IMR-90 (cell line): ENCODE data around the gene PROKR2. TPM values are rescaled to one million over a fixed set of nuclear protein-coding genes. Genes with fewer than 3 reads are reported as not detected.

Experiments used
- ATAC-seq: fragments of 200-7000 bp; cut with Tn5 transposase; 2 replicates; pipeline ENCODE4 v1.9.1; 2020; ENCODE audit warnings: low read depth, mild to moderate bottlenecking, moderate library complexity
- BruUV-seq: library from RNA; stranded (reverse); fragments of 400-500 nt; replicated peaks from 2 replicates; lab custom pipeline; 2021; lab: Mats Ljungman, UMichigan
- CTCF ChIA-PET: fragments of 300-600 bp; formaldehyde crosslinking; extraction: SDS; loops from one replicate; lab custom pipeline; 2021; ENCODE audit warnings: antibody characterized with exemption; lab: Yijun Ruan, JAX
- POLR2A ChIA-PET: fragments of 300-600 bp; sonication (Branson Sonifier 250); formaldehyde crosslinking; loops from one replicate; lab custom pipeline; 2022; ENCODE audit warnings: antibody characterized with exemption; ENCODE audit not compliant: unreplicated experiment; lab: Charles Lee
- DNase-seq: peaks from one replicate; pipeline ENCODE4 v3.0.0; 2013
- H2AFZ ChIP-seq: replicated peaks from 2 replicates; pipeline ENCODE3; 2013; ENCODE audit warnings: low read length, mild to moderate bottlenecking; ENCODE audit not compliant: poor library complexity
- H2AK5ac ChIP-seq: 2 replicates; pipeline ENCODE4 v1.6.1; 2013; ENCODE audit warnings: low read depth, low read length, inconsistent platforms
- H2AK9ac ChIP-seq: replicated peaks from 2 replicates; pipeline ENCODE3; 2013; ENCODE audit warnings: mild to moderate bottlenecking, low read depth, low read length, moderate library complexity; ENCODE audit not compliant: poor library complexity
- H2BK120ac ChIP-seq: 2 replicates; pipeline ENCODE4 v1.6.1; 2013; ENCODE audit warnings: low read depth, low read length, inconsistent platforms
- H2BK15ac ChIP-seq: 3 replicates; pipeline ENCODE4 v1.6.1; 2013; ENCODE audit warnings: low read depth, low read length, inconsistent platforms
- H2BK20ac ChIP-seq: 2 replicates; pipeline ENCODE4 v1.6.1; 2013; ENCODE audit warnings: low read depth, mild to moderate bottlenecking, inconsistent platforms, low read length, moderate library complexity
- H2BK5ac ChIP-seq: 2 replicates; pipeline ENCODE4 v1.6.1; 2013; ENCODE audit warnings: mild to moderate bottlenecking, low read depth, low read length, inconsistent platforms; ENCODE audit not compliant: poor library complexity, severe bottlenecking
- H3K14ac ChIP-seq: replicated peaks from 2 replicates; pipeline ENCODE4 v1.6.1; 2013; ENCODE audit warnings: low read depth, low read length, inconsistent platforms
- H3K18ac ChIP-seq: 2 replicates; pipeline ENCODE4 v1.6.1; 2013; ENCODE audit warnings: low read depth, low read length, control low read depth
- H3K23ac ChIP-seq: 2 replicates; pipeline ENCODE4 v1.6.1; 2013; ENCODE audit warnings: low read depth, low read length, inconsistent platforms
- H3K27ac ChIP-seq: 2 replicates; pipeline ENCODE4 v1.5.1; 2013; ENCODE audit warnings: mild to moderate bottlenecking, control low read depth, low read length; ENCODE audit not compliant: insufficient read depth
- H3K27me3 ChIP-seq: 2 replicates; pipeline ENCODE4 v1.6.1; 2013; ENCODE audit warnings: low read length; ENCODE audit not compliant: control insufficient read depth, insufficient read depth
- H3K36me3 ChIP-seq: 2 replicates; pipeline ENCODE4 v1.6.1; 2013; ENCODE audit warnings: low read length, mixed read lengths; ENCODE audit not compliant: control insufficient read depth, insufficient read depth
- H3K4ac ChIP-seq: 2 replicates; pipeline ENCODE4 v1.6.1; 2013; ENCODE audit warnings: low read depth, low read length, inconsistent platforms
- H3K4me1 ChIP-seq: 2 replicates; pipeline ENCODE4 v1.6.1; 2013; ENCODE audit warnings: low read length, mixed read lengths; ENCODE audit not compliant: control insufficient read depth, insufficient read depth
- H3K4me2 ChIP-seq: 2 replicates; pipeline ENCODE4 v1.6.1; 2013; ENCODE audit warnings: low read depth, mild to moderate bottlenecking, control low read depth, low read length, moderate library complexity
- H3K4me3 ChIP-seq: 2 replicates; pipeline ENCODE4 v1.5.1; 2013; ENCODE audit warnings: low read depth, mild to moderate bottlenecking, control low read depth, low read length, moderate library complexity; ENCODE audit not compliant: insufficient read depth
- H3K56ac ChIP-seq: 2 replicates; pipeline ENCODE4 v1.6.1; 2013; ENCODE audit warnings: low read length, inconsistent platforms; ENCODE audit not compliant: insufficient read depth; ENCODE audit errors: extremely low read depth
- H3K79me1 ChIP-seq, 2 experiments: 2 replicates each; pipeline ENCODE4 v1.6.1; 2013; ENCODE audit warnings: low read length in 2 of 2, inconsistent platforms in 1 of 2, low read depth in 1 of 2
- H3K9ac ChIP-seq: 2 replicates; pipeline ENCODE4 v1.6.1; 2013; ENCODE audit warnings: low read depth, low read length, control low read depth
- H3K9me1 ChIP-seq: 2 replicates; pipeline ENCODE4 v1.6.1; 2013; ENCODE audit warnings: low read length, inconsistent platforms; ENCODE audit not compliant: insufficient read depth
- H3K9me3 ChIP-seq: 2 replicates; pipeline ENCODE4 v1.6.1; 2013; ENCODE audit warnings: low read length; ENCODE audit not compliant: control insufficient read depth, insufficient read depth
- H4K20me1 ChIP-seq: 2 replicates; pipeline ENCODE4 v1.6.1; 2013; ENCODE audit warnings: low read length, inconsistent platforms; ENCODE audit not compliant: insufficient read depth
- H4K5ac ChIP-seq: 2 replicates; pipeline ENCODE4 v1.6.1; 2013; ENCODE audit warnings: mild to moderate bottlenecking, low read depth, low read length, control low read depth
- H4K8ac ChIP-seq, 2 experiments: 2 replicates each; pipeline ENCODE4 v1.6.1; 2013; ENCODE audit warnings: low read depth in 2 of 2, low read length in 2 of 2, control low read depth in 1 of 2, inconsistent platforms in 1 of 2
- H4K91ac ChIP-seq: 2 replicates; pipeline ENCODE4 v1.6.1; 2013; ENCODE audit warnings: low read depth, low read length, inconsistent platforms; ENCODE audit not compliant: insufficient read depth
- CEBPB ChIP-seq: IDR thresholded peaks from 2 replicates; pipeline ENCODE4 v1.6.1; 2012; ENCODE audit warnings: low read depth, low read length, improper control_type of control experiment
- CTCF ChIP-seq: conservative IDR thresholded peaks from 2 replicates; pipeline ENCODE4 v1.5.1; 2012; ENCODE audit warnings: mild to moderate bottlenecking, low read depth, low read length, improper control_type of control experiment
- ELK1 ChIP-seq: fragments of 150-350 bp; IDR thresholded peaks from 2 replicates; pipeline ENCODE4 v1.6.1; 2016; ENCODE audit warnings: low read depth, mild to moderate bottlenecking, low read length, moderate library complexity, borderline replicate concordance
- FOS ChIP-seq: fragments of 150-350 bp; IDR thresholded peaks from 2 replicates; pipeline ENCODE4 v1.6.1; 2016; ENCODE audit warnings: low read depth, low read length
- MAZ ChIP-seq: IDR thresholded peaks from 2 replicates; pipeline ENCODE4 v1.6.1; 2012; ENCODE audit warnings: low read depth, mild to moderate bottlenecking, low read length, improper control_type of control experiment, moderate library complexity, borderline replicate concordance
- POLR2A ChIP-seq: IDR thresholded peaks from 2 replicates; pipeline ENCODE4 v1.6.1; 2012; ENCODE audit warnings: mild to moderate bottlenecking, low read depth, low read length
- RAD21 ChIP-seq: IDR thresholded peaks from 2 replicates; pipeline ENCODE4 v1.6.1; 2012; ENCODE audit warnings: low read length, improper control_type of control experiment
- RCOR1 ChIP-seq: IDR thresholded peaks from 2 replicates; pipeline ENCODE4 v1.6.1; 2012; ENCODE audit warnings: mild to moderate bottlenecking, low read length, improper control_type of control experiment; ENCODE audit not compliant: insufficient replicate concordance
- RFX5 ChIP-seq: IDR thresholded peaks from 2 replicates; pipeline ENCODE4 v1.8.0; 2012; ENCODE audit warnings: low read depth, mild to moderate bottlenecking, low read length, moderate library complexity
- USF2 ChIP-seq: fragments of 150-350 bp; IDR thresholded peaks from 2 replicates; pipeline ENCODE4 v1.6.1; 2017; ENCODE audit warnings: mild to moderate bottlenecking, antibody characterized with exemption, low read length, low read depth
- WGBS, 2 experiments: methylation state at CpG; one replicate each; pipeline versions ENCODE4 v1.1.5 to v1.1.7; 2013; ENCODE audit warnings: missing lambda C conversion rate in 2 of 2; ENCODE audit not compliant: insufficient read length in 1 of 2; ENCODE audit errors: extremely low coverage in 2 of 2; 5-methylcytosine and 5-hydroxymethylcytosine counted together
- dilution Hi-C: fragments of 300-500 bp; cut with HindIII; formaldehyde crosslinking; loops from one replicate; pipeline ENCODE4 v1.14.3; 2018; ENCODE audit warnings: low sequenced_read_pairs; ENCODE audit not compliant: unreplicated experiment
- in situ Hi-C: fragments of 300-500 bp; cut with MboI; formaldehyde crosslinking; loops from 3 replicates; pipeline ENCODE4 v1.14.3; 2019; ENCODE audit warnings: low sequenced_read_pairs, inconsistent platforms, mixed read lengths
- intact Hi-C: fragments of 100-400 bp; cut with micrococcal nuclease; formaldehyde crosslinking; loops from 2 replicates; pipeline ENCODE4 v1.10.0; 2022
- polyA plus RNA-seq, 3 experiments: library from polyadenylated mRNA; depleted of rRNA; stranded (reverse); fragments of >200 nt; gene quantifications; 2 replicates each; pipeline ENCODE4 v1.2.3, GENCODE V29; 2012; ENCODE audit warnings: low replicate concordance in 1 of 3
- total RNA-seq: library from RNA; depleted of rRNA; stranded (reverse); fragments of >200 nt; gene quantifications from 2 replicates; pipeline ENCODE4 v1.2.3, GENCODE V29; 2012

Gene PROKR2
- total and polyA plus RNA-seq, 2 of the 4 experiments (the other 2 are of a cell fraction): not detected

- 70% methylated on average over 2 of the region's 3 CpGs; no CpG with 5 or more reads in 1 of the 2 experiments for WGBS, 2 experiments
- H3K23ac ChIP-seq: no peak overlapping the region
- in situ Hi-C loops (no loop called here), intact Hi-C loops (no loop called here), dilution Hi-C loops (no loop called here)
- ChIA-PET CTCF (no interaction called here), POLR2A (no interaction called here)
- no peak overlapping the region for H3K56ac ChIP-seq
- H3K4ac ChIP-seq: no peak overlapping the region
- H4K8ac ChIP-seq: no peak overlapping the region
- no peaks in the 10 kb centered on the region for H3K36me3 ChIP-seq
- H3K18ac ChIP-seq: no peak overlapping the region
- DNase-seq: no peak
- H4K5ac ChIP-seq: no peak overlapping the region
- no peak overlapping the region for H2BK120ac ChIP-seq
- no peak overlapping the region for H2BK15ac ChIP-seq
- no peak overlapping the region for H4K91ac ChIP-seq
- H3K79me1 ChIP-seq: no peaks in the 10 kb centered on the region
- H2AK5ac ChIP-seq: no peak overlapping the region
- H3K14ac ChIP-seq: no peak overlapping the region
- H2BK5ac ChIP-seq: no peak overlapping the region
- H3K9me3 ChIP-seq: no peaks in the 10 kb centered on the region
- H3K27ac ChIP-seq: no peak overlapping the region
- no peak for ATAC-seq
- no peak overlapping the region for H2AFZ ChIP-seq
- no peak overlapping the region for H3K9ac ChIP-seq
- H3K27me3 ChIP-seq: peaks cover 2% of the 10 kb centered on the region
- TF ChIP-seq USF2 (no peak), MAZ (no peak), RCOR1 (no peak), ELK1 (no peak), POLR2A (no peak), FOS (no peak), CTCF (no peak), CEBPB (no peak), RFX5 (no peak), RAD21 (no peak)
- no peaks in the 10 kb centered on the region for H4K20me1 ChIP-seq
- H2BK20ac ChIP-seq: no peak overlapping the region
- no peak overlapping the region for H2AK9ac ChIP-seq
- no peak overlapping the region for H3K4me2 ChIP-seq
- H3K4me3 ChIP-seq: no peak overlapping the region
- BruUV-seq: no TSS peak
- H3K4me1 ChIP-seq: no peaks in the 10 kb centered on the region
- H3K9me1 ChIP-seq: no peaks in the 10 kb centered on the region
Measured at GRCh38 chr20:5268449-5268848, 48.3 kb downstream of the PROKR2 start.
